Activated CD4-positive, alpha-beta T cell treated with anti-CD3 and anti-CD28 coated beads for 36 hours (primary cell): ENCODE measurements around the gene C1orf115. TPM values are rescaled to one million over a fixed set of nuclear protein-coding genes. Genes with fewer than 3 reads are reported as not detected.

Experiments used
- ATAC-seq: fragments of 200-7000 bp; cut with Tn5 transposase; one replicate; pipeline ENCODE4 v1.10.0; 2021; ENCODE audit warnings: mild to moderate bottlenecking, moderate library complexity
- CTCF ChIA-PET: fragments of 350-600 bp; sonication (Branson Sonifier 250); formaldehyde crosslinking; loops from one replicate; lab custom pipeline; 2021; ENCODE audit warnings: antibody characterized with exemption; lab: Charles Lee
- POLR2A ChIA-PET: fragments of 350-600 bp; sonication (Branson Sonifier 250); formaldehyde crosslinking; loops from one replicate; lab custom pipeline; 2021; ENCODE audit warnings: antibody characterized with exemption, inconsistent platforms; lab: Charles Lee
- DNase-seq: peaks from one replicate; pipeline ENCODE4 v3.0.0-alpha.2; 2020
- H3K27ac Mint-ChIP-seq: one replicate; pipeline ENCODE4 v1.8.0; 2021; ENCODE audit warnings: mixed read lengths
- H3K27me3 Mint-ChIP-seq: one replicate; pipeline ENCODE4 v1.8.0; 2021; ENCODE audit warnings: mixed read lengths
- H3K36me3 Mint-ChIP-seq: one replicate; pipeline ENCODE4 v1.8.0; 2021; ENCODE audit warnings: low read depth, mixed read lengths
- H3K4me1 Mint-ChIP-seq: one replicate; pipeline ENCODE4 v1.8.0; 2021; ENCODE audit warnings: mixed read lengths
- H3K4me3 Mint-ChIP-seq: one replicate; pipeline ENCODE4 v1.8.0; 2021; ENCODE audit warnings: mild to moderate bottlenecking, moderate library complexity, mixed read lengths
- H3K9me3 Mint-ChIP-seq: one replicate; pipeline ENCODE4 v1.8.0; 2021; ENCODE audit warnings: low read depth, mixed read lengths
- intact Hi-C, 2 experiments: fragments of 100-400 bp; cut with DNase I in 1 of 2; cut with micrococcal nuclease in 1 of 2; formaldehyde crosslinking; loops; one replicate each; pipeline versions ENCODE4 v1.14.2 to v1.15.1; 2022 to 2024; cut with DNase I, micrococcal nuclease
- total RNA-seq, 2 experiments: library from RNA; stranded (reverse); gene quantifications; one replicate each; pipeline ENCODE4 v1.2.3, GENCODE V29; 2021

The C1orf115 gene
- total RNA-seq, 2 experiments from 2014 or later, result 0.63 to 0.78 TPM

- H3K4me3 Mint-ChIP-seq, result peak within 1 kb of the TSS; percentile 30
- CTCF ChIA-PET, result interaction anchor here (1.4 kb wide), 1 partner anchor 11 kb away, joined by 3 read pairs; no protein-coding TSS in a partner anchor
- peaks cover 61% of the 10 kb centered on the region for H3K27me3 Mint-ChIP-seq
Observed at GRCh38 chr1:220748089-220748934, 58.1 kb downstream of the C1orf115 start, which contains the start of gene MTARC2. TSS of gene MTARC2 (plus strand) at chr1:220748322. CDS start at chr1:220748532, 210 bp downstream.

More at GRCh38 chr1:220748089-220748934, 58.1 kb downstream of the C1orf115 start, which contains the start of gene MTARC2:
- Mint-ChIP-seq H3K4me1 (peaks cover 6% of the 10 kb centered on the region), H3K27ac (no peak within 1 kb of the TSS), H3K36me3 (no peaks in the 10 kb centered on the region), H3K9me3 (no peaks in the 10 kb centered on the region)
- ATAC-seq, result peak; percentile 49
- peak; percentile 18 for DNase-seq
- POLR2A ChIA-PET, result interaction anchor here (0.6 kb wide), 1 partner anchor 674 kb away, joined by 4 read pairs; no protein-coding TSS in a partner anchor
- intact Hi-C loops, result no loop called here

Other genes with a start within 250 kb of the C1orf115 start
- gene MARK1, start 162.2 kb upstream of the C1orf115 start, total RNA-seq, result not detected
- gene MTARC2, start 58.0 kb downstream of the C1orf115 start, total RNA-seq, result not detected
- not detected for gene MTARC1, start 96.5 kb downstream of the C1orf115 start, total RNA-seq
- under 1 TPM; 0.23 to 0.25 TPM for gene HLX, start 189.1 kb downstream of the C1orf115 start, total RNA-seq